SK-N-SH (cell line): ENCODE measurements around the gene SNTG2. TPM values are rescaled to one million over a fixed set of nuclear protein-coding genes. Genes with fewer than 3 reads are reported as not detected.

Experiments used
- CTCF ChIA-PET: fragments of 300-600, 350-600 bp; formaldehyde crosslinking; extraction: SDS; loops from one replicate; lab custom pipeline; 2021; lab: Yijun Ruan, JAX
- POLR2A ChIA-PET: fragments of 350-600 bp; sonication (Branson Sonifier 250); formaldehyde crosslinking; extraction: SDS; loops from one replicate; lab custom pipeline; 2020; ENCODE audit warnings: antibody characterized with exemption, inconsistent platforms; lab: Yijun Ruan, JAX
- DNase-seq: peaks from one replicate; pipeline ENCODE4 v3.0.0; 2012
- H2AFZ ChIP-seq: fragments of 200-600 bp; sonication (generic); 2 replicates; pipeline ENCODE4 v1.8.1; 2016; ENCODE audit warnings: antibody characterized with exemption, mild to moderate bottlenecking, low read depth
- H3F3A ChIP-seq: fragments of 200-600 bp; sonication (generic); replicated peaks from 2 replicates; pipeline ENCODE3; 2016; ENCODE audit warnings: antibody characterized with exemption, mild to moderate bottlenecking; ENCODE audit not compliant: insufficient read depth
- H3K27ac ChIP-seq, 2 experiments: fragments of 200-500 bp in 1 of 2; fragments of 200-600 bp in 1 of 2; sonication (Bioruptor generic) in 1 of 2; sonication (generic), shearing (Covaris generic) in 1 of 2; 2 replicates each; pipeline versions ENCODE4 v1.5.1 to v1.6.1; 2014 to 2016; ENCODE audit warnings: low read depth in 2 of 2, inconsistent platforms in 1 of 2, low read length in 1 of 2, mild to moderate bottlenecking in 1 of 2, mixed read lengths in 1 of 2
- H3K27me3 ChIP-seq: fragments of 200-600 bp; sonication (generic), shearing (Covaris generic); 2 replicates; pipeline ENCODE4 v1.6.1; 2016; ENCODE audit warnings: mixed run types; ENCODE audit not compliant: insufficient read depth
- H3K36me3 ChIP-seq, 2 experiments: fragments of 200-500 bp in 1 of 2; fragments of 200-600 bp in 1 of 2; sonication (Bioruptor generic) in 1 of 2; sonication (generic) in 1 of 2; replicated peaks in 1 of 2; 2 replicates each; pipeline versions ENCODE3 to v1.5.1; 2014 to 2016; ENCODE audit warnings: low read length in 1 of 2, mild to moderate bottlenecking in 1 of 2; ENCODE audit not compliant: insufficient read depth in 2 of 2, control insufficient read depth in 1 of 2
- H3K4me1 ChIP-seq, 2 experiments: fragments of 200-500 bp in 1 of 2; fragments of 200-600 bp in 1 of 2; sonication (Bioruptor generic) in 1 of 2; sonication (generic), shearing (Covaris generic) in 1 of 2; 2 replicates each; pipeline versions ENCODE4 v1.5.1 to v1.6.1; 2014 to 2016; ENCODE audit warnings: low read depth in 1 of 2, low read length in 1 of 2, mixed run types in 1 of 2; ENCODE audit not compliant: insufficient read depth in 2 of 2, control insufficient read depth in 1 of 2
- H3K4me2 ChIP-seq: fragments of 200-600 bp; sonication (generic), shearing (Covaris generic); 2 replicates; pipeline ENCODE4 v1.6.1; 2017; ENCODE audit warnings: mixed run types
- H3K4me3 ChIP-seq, 2 experiments: fragments of 200-500 bp in 1 of 2; fragments of 200-600 bp in 1 of 2; sonication (Bioruptor generic) in 1 of 2; sonication (generic), shearing (Covaris generic) in 1 of 2; 2 replicates each; pipeline versions ENCODE4 v1.5.1 to v1.8.1; 2014 to 2016; ENCODE audit warnings: low read depth in 2 of 2, inconsistent platforms in 1 of 2, low read length in 1 of 2, mild to moderate bottlenecking in 1 of 2, mixed read lengths in 1 of 2, moderate library complexity in 1 of 2
- H3K79me2 ChIP-seq: fragments of 200-600 bp; sonication (generic); 2 replicates; pipeline ENCODE4 v1.8.1; 2017; ENCODE audit warnings: mild to moderate bottlenecking; ENCODE audit not compliant: insufficient read depth
- H3K9ac ChIP-seq: fragments of 200-600 bp; sonication (generic); 2 replicates; pipeline ENCODE4 v1.6.1; 2017; ENCODE audit warnings: mixed run types
- H3K9me2 ChIP-seq: fragments of 200-600 bp; sonication (generic); 2 replicates; pipeline ENCODE4 v1.6.1; 2017; ENCODE audit warnings: mixed run types
- H3K9me3 ChIP-seq: fragments of 200-600 bp; sonication (generic); 2 replicates; pipeline ENCODE4 v1.6.1; 2017; ENCODE audit warnings: mixed run types, mild to moderate bottlenecking, moderate library complexity
- H4K20me1 ChIP-seq: fragments of 200-600 bp; sonication (generic); 2 replicates; pipeline ENCODE4 v1.6.1; 2017; ENCODE audit warnings: mild to moderate bottlenecking, mixed run types; ENCODE audit not compliant: insufficient read depth
- CTCF ChIP-seq: fragments of 200-600 bp; sonication (generic); IDR thresholded peaks from 2 replicates; pipeline ENCODE4 v1.6.1; 2017; ENCODE audit warnings: antibody characterized with exemption, mild to moderate bottlenecking, moderate library complexity
- EZH2phosphoT487 ChIP-seq: fragments of 200-600 bp; sonication (generic); IDR thresholded peaks from 2 replicates; pipeline ENCODE4 v1.6.1; 2017; ENCODE audit warnings: low read depth, mixed run types, mild to moderate bottlenecking, antibody characterized with exemption, moderate library complexity, borderline replicate concordance
- FOSL2 ChIP-seq: IDR thresholded peaks from 2 replicates; pipeline ENCODE4 v1.4.0; 2012; ENCODE audit warnings: low read depth, mild to moderate bottlenecking, moderate library complexity, borderline replicate concordance
- FOXJ3 ChIP-seq: sonication (generic); formaldehyde crosslinking; IDR thresholded peaks from 2 replicates; pipeline ENCODE4 v1.5.1; 2020; ENCODE audit warnings: mild to moderate bottlenecking, missing genetic modification reagents
- JUND ChIP-seq: IDR thresholded peaks from 2 replicates; pipeline ENCODE4 v1.4.0; 2012
- MEF2A ChIP-seq: IDR thresholded peaks from 2 replicates; pipeline ENCODE4 v1.4.0; 2012; ENCODE audit warnings: low read depth, borderline replicate concordance
- MXI1 ChIP-seq: IDR thresholded peaks from 2 replicates; pipeline ENCODE4 v1.6.1; 2012; ENCODE audit warnings: mild to moderate bottlenecking, low read depth, low read length, improper control_type of control experiment
- SIN3A ChIP-seq: IDR thresholded peaks from 2 replicates; pipeline ENCODE4 v1.6.1; 2012; ENCODE audit warnings: low read depth, mild to moderate bottlenecking, low read length, moderate library complexity, borderline replicate concordance
- USF2 ChIP-seq: fragments of 150-350 bp; IDR thresholded peaks from 2 replicates; pipeline ENCODE4 v1.6.1; 2017; ENCODE audit warnings: antibody characterized with exemption, low read length, low read depth, borderline replicate concordance
- WGBS: methylation state at CpG from one replicate; pipeline ENCODE4 v1.1.6; 2017; ENCODE audit warnings: low lambda C conversion rate; 5-methylcytosine and 5-hydroxymethylcytosine counted together
- polyA plus RNA-seq, 3 experiments: library from polyadenylated mRNA; depleted of rRNA; stranded (reverse); fragments of >200 nt; gene quantifications; 2 replicates each; pipeline ENCODE4 v1.2.3, GENCODE V29; 2012

Gene SNTG2
- polyA plus RNA-seq, 1 of the 3 experiments (the other 2 are of a cell fraction) = not detected

GRCh38 chr2:1159013-1159412 lies 208.4 kb downstream of the SNTG2 start:
- POLR2A ChIA-PET = no interaction called here
- 39% methylated on average over 9 of the region's 9 CpGs for WGBS
- TF ChIP-seq JUND = no peak

GRCh38 chr2:1162246-1162645 lies 211.6 kb downstream of the SNTG2 start:
- Histone ChIP-seq H3K27ac (no peak overlapping the region), H3K36me3 (no peaks in the 10 kb centered on the region), H2AFZ (no peak overlapping the region), H3K9me3 (no peaks in the 10 kb centered on the region; the same call in 1 of the 2 replicates), H3K27me3 (no peaks in the 10 kb centered on the region), H3K9ac (no peak overlapping the region), H3K79me2 (no peaks in the 10 kb centered on the region), H3F3A (no peaks in the 10 kb centered on the region), H3K9me2 (no peaks in the 10 kb centered on the region), H3K4me1 (no peaks in the 10 kb centered on the region), H4K20me1 (no peaks in the 10 kb centered on the region), H3K4me2 (no peak overlapping the region), H3K4me3 (no peak overlapping the region)
- CTCF ChIA-PET = interaction anchor here (1.1 to 2.2 kb wide), 2 partner anchors 10 to 22 kb away, joined by 4 to 11 read pairs; no protein-coding TSS in a partner anchor
- POLR2A ChIA-PET = no interaction called here
- no peak for DNase-seq
- TF ChIP-seq MXI1 (no peak), JUND (no peak), USF2 (no peak), FOXJ3 (CRISPR knock-in tag) (no peak), EZH2phosphoT487 (no peak), CTCF (no peak), FOSL2 (no peak), SIN3A (no peak), MEF2A (no peak)
- WGBS = 38% methylated on average over 7 of the region's 8 CpGs

More at GRCh38 chr2:1159013-1159412, 208.4 kb downstream of the SNTG2 start:
- no peaks in the 10 kb centered on the region; the same call in 1 of the 2 replicates for H3K9me3 ChIP-seq
- no peak overlapping the region for H3K4me2 ChIP-seq
- H3K4me1 ChIP-seq = no peaks in the 10 kb centered on the region
- no peak overlapping the region for H3K9ac ChIP-seq
- H3F3A ChIP-seq = no peaks in the 10 kb centered on the region
- H3K4me3 ChIP-seq = no peak overlapping the region
- H3K79me2 ChIP-seq = no peaks in the 10 kb centered on the region
- H3K27me3 ChIP-seq = no peaks in the 10 kb centered on the region
- no peaks in the 10 kb centered on the region for H3K9me2 ChIP-seq
- no peaks in the 10 kb centered on the region for H3K36me3 ChIP-seq
- no peak overlapping the region for H2AFZ ChIP-seq
- no peak for DNase-seq
- no peak overlapping the region for H3K27ac ChIP-seq
- CTCF ChIA-PET = no interaction called here
- no peaks in the 10 kb centered on the region for H4K20me1 ChIP-seq
